ENCODE results near the gene DPYSL5.

DPYSL5 gene

DNA sequence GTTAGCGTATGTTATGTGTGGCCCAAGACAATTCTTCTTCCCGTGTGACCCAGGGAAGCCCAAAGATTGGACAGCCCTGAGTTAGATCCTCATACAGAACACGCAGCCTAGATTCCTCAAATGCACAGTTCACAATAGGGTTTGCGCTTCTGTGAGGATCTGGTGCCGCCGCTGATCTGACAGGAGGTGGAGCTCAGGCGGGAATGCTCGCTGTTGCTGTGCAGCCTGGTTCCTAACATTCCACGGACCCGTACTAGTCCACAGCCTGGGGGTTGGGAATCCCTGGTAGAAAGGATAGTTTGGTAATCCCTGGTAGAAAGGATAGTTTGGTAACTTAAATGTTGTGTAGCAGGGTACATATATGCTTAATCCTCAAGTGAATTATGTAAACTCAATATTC, 149.5 kb downstream of the DPYSL5 start:
- DNase-seq (ENCODE audit: low read depth, low spot score) = no peak
- H3K4me3 ChIP-seq (ENCODE audit: low read depth, low read length) = no peak overlapping the region
- in situ Hi-C loops (cut with HindIII; ENCODE audit: low sequenced_read_pairs) = no loop called here
- TF ChIP-seq, protein P1, sequence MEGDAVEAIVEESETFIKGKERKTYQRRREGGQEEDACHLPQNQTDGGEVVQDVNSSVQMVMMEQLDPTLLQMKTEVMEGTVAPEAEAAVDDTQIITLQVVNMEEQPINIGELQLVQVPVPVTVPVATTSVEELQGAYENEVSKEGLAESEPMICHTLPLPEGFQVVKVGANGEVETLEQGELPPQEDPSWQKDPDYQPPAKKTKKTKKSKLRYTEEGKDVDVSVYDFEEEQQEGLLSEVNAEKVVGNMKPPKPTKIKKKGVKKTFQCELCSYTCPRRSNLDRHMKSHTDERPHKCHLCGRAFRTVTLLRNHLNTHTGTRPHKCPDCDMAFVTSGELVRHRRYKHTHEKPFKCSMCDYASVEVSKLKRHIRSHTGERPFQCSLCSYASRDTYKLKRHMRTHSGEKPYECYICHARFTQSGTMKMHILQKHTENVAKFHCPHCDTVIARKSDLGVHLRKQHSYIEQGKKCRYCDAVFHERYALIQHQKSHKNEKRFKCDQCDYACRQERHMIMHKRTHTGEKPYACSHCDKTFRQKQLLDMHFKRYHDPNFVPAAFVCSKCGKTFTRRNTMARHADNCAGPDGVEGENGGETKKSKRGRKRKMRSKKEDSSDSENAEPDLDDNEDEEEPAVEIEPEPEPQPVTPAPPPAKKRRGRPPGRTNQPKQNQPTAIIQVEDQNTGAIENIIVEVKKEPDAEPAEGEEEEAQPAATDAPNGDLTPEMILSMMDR (IDR thresholded peaks at IDR 0.05; ENCODE audit: low read depth, low read length) = no peak

DNA sequence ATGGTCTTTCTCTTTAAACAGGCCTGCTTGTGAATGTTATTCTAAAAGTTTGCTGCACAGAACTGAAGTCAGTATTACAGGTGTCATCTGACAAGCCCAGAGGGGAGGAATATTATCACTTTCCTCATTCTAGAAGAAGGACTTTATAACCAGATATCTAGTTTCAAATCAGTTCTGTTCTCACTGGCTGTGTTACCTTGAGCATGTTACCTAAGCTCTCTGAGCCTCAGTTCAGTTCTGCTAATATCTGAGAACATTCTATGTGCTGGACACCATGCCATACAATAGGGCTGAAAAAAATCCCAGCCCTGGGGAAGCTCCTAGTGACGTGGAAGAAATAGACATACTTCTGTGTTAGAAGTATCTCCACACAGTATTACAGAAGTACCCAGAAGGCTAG, 150.4 kb downstream of the DPYSL5 start:
- no peak overlapping the region for H3K4me3 ChIP-seq (ENCODE audit: low read depth, low read length)
- TF ChIP-seq, protein P1 (IDR thresholded peaks at IDR 0.05; ENCODE audit: low read depth, low read length) = no peak
- DNase-seq (ENCODE audit: low read depth, low spot score) = no peak
- in situ Hi-C loops (cut with HindIII; ENCODE audit: low sequenced_read_pairs) = no loop called here

Measured in astrocyte of the spinal cord (primary cell).